Pancreas (tissue), 10 donors: ENCODE results near the gene CCDC40. TPM values are rescaled to one million over a fixed set of nuclear protein-coding genes. Genes with fewer than 3 reads are reported as not detected.
A peak's percentile ranks its signal among the peaks of the same experiment; 100 is the strongest.

Experiments
- ATAC-seq, 4 donors: fragments of 200-7000 bp; cut with Tn5 transposase; one replicate each; pipeline versions ENCODE4 v1.8.0 to v1.9.1; 2020; ENCODE audit warnings: mild to moderate bottlenecking in 4 of 4, moderate library complexity in 4 of 4
- DNase-seq, 6 donors: peaks; one replicate each; pipeline ENCODE4 v3.0.0-alpha.2; 2020
- FAIRE-seq: peaks from 2 replicates; lab custom pipeline; 2012; peaks lifted over from hg19 to GRCh38; lab: Jason Lieb, UNC
- H3K27ac ChIP-seq, 4 donors: fragments of 200-600 bp; sonication (generic); 1 replicate in 3 of 4; 2 replicates in 1 of 4; pipeline versions ENCODE4 v1.5.0 to v1.8.0; 2020
- H3K27me3 ChIP-seq, 4 donors: fragments of 200-600 bp; one replicate each; pipeline ENCODE4 v1.8.0; 2021
- H3K36me3 ChIP-seq, 3 donors: fragments of 200-600 bp; sonication (generic) in 1 of 3; one replicate each; pipeline versions ENCODE4 v1.5.0 to v1.8.0; 2020 to 2021
- H3K4me1 ChIP-seq, 3 donors: fragments of 200-600 bp; one replicate each; pipeline ENCODE4 v1.8.0; 2021
- H3K4me3 ChIP-seq, 4 donors: fragments of 200-600 bp; sonication (generic) in 2 of 4; one replicate each; pipeline versions ENCODE4 v1.5.0 to v1.8.0; 2020 to 2021
- H3K9me3 ChIP-seq, 4 donors: fragments of 200-600 bp; one replicate each; pipeline ENCODE4 v1.8.0; 2021
- CTCF ChIP-seq, 4 donors: fragments of 200-600 bp; sonication (generic) in 3 of 4; IDR thresholded peaks; one replicate each; pipeline versions ENCODE4 v1.5.0 to v1.8.0; 2021; ENCODE audit warnings: antibody characterized with exemption in 4 of 4
- WGBS, 2 donors: extraction: QIAGEN DNeasy Blood & Tissue Kit; methylation state at CpG; one replicate each; pipeline ENCODE4 v1.1.7; 2013; 5-methylcytosine and 5-hydroxymethylcytosine counted together
- intact Hi-C, 3 donors: fragments of 100-400 bp; cut with DNase I; formaldehyde crosslinking; loops; one replicate each; pipeline versions ENCODE4 v1.11.1 to v1.14.2; 2022
- polyA plus RNA-seq, 2 donors: library from polyadenylated mRNA; stranded (reverse); fragments of 200-250 nt; gene quantifications; one replicate each; pipeline ENCODE4 v1.2.3, GENCODE V29; 2013
- total RNA-seq, 6 donors: library from RNA; stranded (reverse); fragmentation: NEBNext Ultra II Directional in 4 of 6; extraction: Animal tissue kit (Norgen Biotek cat#: 25700) in 4 of 6; gene quantifications; one replicate each; pipeline versions ENCODE4 v1.2.1 to v1.2.4, GENCODE V29; 2021 to 2023
- donor health status: healthy with polysubstance abuse.
- donor health status: DM: no; HTN: no; CAD: no; lungs with moderate emphysema.
- donor health status: DM: no; HTN: no; CAD: no.
- donor health status: control.
- donor health status: control.
- donor health status: Bipolar disorder and iron deficiency.
- donor health status: DM: yes; HTN: yes; CAD: no.
- donor health status: DM: no; HTN: no; CAD: no.
- donor health status: DM: no; HTN: no; CAD: no.
- donor health status: DM: yes; HTN: yes; CAD: no.

Gene CCDC40
- total and polyA plus RNA-seq, 8 donors: 1.9 to 12.3 (median 3.4) TPM

GRCh38 chr17:79988185-79988971 lies 48.1 kb upstream of the CCDC40 start:
- Histone ChIP-seq H3K27me3 (no peaks in the 10 kb centered on the region), H3K4me1 (peaks cover 15 to 52% (median 30%) of the 10 kb centered on the region in 3 donors), H3K9me3 (no peaks in the 10 kb centered on the region), H3K36me3 (no peaks in the 10 kb centered on the region), H3K4me3 (no peak overlapping the region), H3K27ac (peak overlapping the region in 2 of 4 donors; percentile 2 to 39)
- no peak for FAIRE-seq
- ATAC-seq: peak in 3 of 4 donors; percentile 3 to 20 (median 6)
- DNase-seq: peak in 2 of 6 donors; percentile 47 to 54
- intact Hi-C loops: loop anchor here in 1 of 3 donors (10.0 kb wide), 1 partner anchor 184 kb away; no protein-coding TSS in a partner anchor
- no peak for TF ChIP-seq CTCF (IDR thresholded peaks at IDR 0.05)
- 51 to 53% methylated on average over 28 of the region's 28 CpGs for WGBS, 2 donors

- Histone ChIP-seq H3K9me3 (no peaks in the 10 kb centered on the region), H3K27ac (peak overlapping the region in 2 of 4 donors; percentile 15 to 42), H3K36me3 (no peaks in the 10 kb centered on the region), H3K4me1 (peaks cover 22 to 61% (median 37%) of the 10 kb centered on the region in 3 donors), H3K4me3 (no peak overlapping the region), H3K27me3 (no peaks in the 10 kb centered on the region)
- no peak for TF ChIP-seq CTCF (IDR thresholded peaks at IDR 0.05)
- intact Hi-C loops: loop anchor here in 1 of 3 donors (10.0 kb wide), 1 partner anchor 184 kb away; no protein-coding TSS in a partner anchor
- 77 to 81% methylated on average over 20 of the region's 20 CpGs for WGBS, 2 donors
- ATAC-seq (no peak), DNase-seq (peak in 2 of 6 donors; percentile 20 to 36), FAIRE-seq (no peak)
Measured at GRCh38 chr17:79989106-79989835, 47.2 kb upstream of the CCDC40 start.

- peak overlapping the region in 2 of 4 donors; percentile 15 to 42 for H3K27ac ChIP-seq
- peak in 3 of 4 donors; percentile 3 to 6 (median 3) for ATAC-seq
- 37 to 51% methylated on average over 21 of the region's 21 CpGs for WGBS, 2 donors
- intact Hi-C loops: loop anchor here in 1 of 3 donors (5.0 kb wide), 2 partner anchors 183 to 198 kb away; no protein-coding TSS in a partner anchor
- no peak for FAIRE-seq
- peaks cover 22 to 63% (median 37%) of the 10 kb centered on the region in 3 donors for H3K4me1 ChIP-seq
- no peak for TF ChIP-seq CTCF (IDR thresholded peaks at IDR 0.05)
- H3K9me3 ChIP-seq: no peaks in the 10 kb centered on the region
- peak in 3 of 6 donors; percentile 59 to 74 (median 62) for DNase-seq
- no peaks in the 10 kb centered on the region for H3K27me3 ChIP-seq
- H3K36me3 ChIP-seq: no peaks in the 10 kb centered on the region
- no peak overlapping the region for H3K4me3 ChIP-seq
Measured at GRCh38 chr17:79990051-79990592, 46.3 kb upstream of the CCDC40 start.

GRCh38 chr17:79990704-79991103 lies 45.7 kb upstream of the CCDC40 start:
- no peaks in the 10 kb centered on the region for H3K9me3 ChIP-seq
- DNase-seq (peak in 2 of 6 donors; percentile 28 to 44), ATAC-seq (no peak), FAIRE-seq (no peak)
- no peak overlapping the region for H3K4me3 ChIP-seq
- no peak for TF ChIP-seq CTCF (IDR thresholded peaks at IDR 0.05)
- intact Hi-C loops: loop anchor here in 1 of 3 donors (5.0 kb wide), 2 partner anchors 183 to 198 kb away; no protein-coding TSS in a partner anchor
- no peaks in the 10 kb centered on the region for H3K27me3 ChIP-seq
- no peaks in the 10 kb centered on the region for H3K36me3 ChIP-seq
- H3K4me1 ChIP-seq: peaks cover 22 to 63% (median 37%) of the 10 kb centered on the region in 3 donors
- WGBS, 2 donors: 81 to 89% methylated on average over 17 of the region's 17 CpGs
- no peak overlapping the region for H3K27ac ChIP-seq
